Endometrium (tissue), 2 donors: Measurements from ENCODE around the gene TBC1D23.

Source experiments
- FAIRE-seq: peaks from 2 replicates; lab custom pipeline; 2012; peaks lifted over from hg19 to GRCh38; lab: Jason Lieb, UNC
- donor health status: control.
- donor health status: control.

The TBC1D23 gene

DNA sequence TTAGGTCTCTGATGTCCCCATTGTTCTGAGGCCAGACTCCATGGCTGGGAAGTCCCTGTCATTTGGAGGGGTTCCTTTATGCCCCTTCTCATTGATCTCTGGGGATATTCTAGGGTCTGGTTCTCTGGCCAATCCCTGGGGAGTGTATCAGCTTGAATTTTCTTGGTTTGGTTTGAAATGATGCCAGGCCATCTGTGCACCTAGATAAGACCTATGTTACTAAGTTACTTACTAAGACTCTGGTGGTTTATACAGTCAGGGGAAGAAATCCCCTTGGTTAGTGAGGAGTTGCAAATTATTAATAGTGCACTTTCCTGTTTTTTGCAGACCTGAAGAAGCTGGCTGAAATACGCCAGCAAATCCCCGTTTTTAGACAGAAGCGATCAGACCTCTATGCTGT, 94.1 kb downstream of the TBC1D23 start:
- no peak for FAIRE-seq

DNA sequence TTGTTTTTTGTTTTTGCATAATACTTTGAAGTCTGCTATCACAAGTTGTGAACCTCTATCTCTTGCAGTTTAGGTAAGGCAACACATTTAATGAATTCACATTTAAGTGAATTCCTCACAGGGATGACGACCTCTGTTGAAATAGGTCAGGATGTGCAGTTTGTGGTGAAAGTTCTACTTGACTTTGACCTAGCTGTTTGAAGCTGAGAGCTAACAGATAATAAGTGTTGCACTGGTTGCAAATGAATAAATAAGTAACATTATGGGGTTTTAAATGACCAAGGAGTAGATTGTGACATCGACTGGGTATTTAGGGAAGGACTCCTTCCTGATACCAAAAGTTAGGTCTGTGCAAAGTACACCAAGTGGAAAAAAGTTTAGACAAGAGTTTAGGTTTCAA, 97.6 kb downstream of the TBC1D23 start:
- no peak for FAIRE-seq

DNA sequence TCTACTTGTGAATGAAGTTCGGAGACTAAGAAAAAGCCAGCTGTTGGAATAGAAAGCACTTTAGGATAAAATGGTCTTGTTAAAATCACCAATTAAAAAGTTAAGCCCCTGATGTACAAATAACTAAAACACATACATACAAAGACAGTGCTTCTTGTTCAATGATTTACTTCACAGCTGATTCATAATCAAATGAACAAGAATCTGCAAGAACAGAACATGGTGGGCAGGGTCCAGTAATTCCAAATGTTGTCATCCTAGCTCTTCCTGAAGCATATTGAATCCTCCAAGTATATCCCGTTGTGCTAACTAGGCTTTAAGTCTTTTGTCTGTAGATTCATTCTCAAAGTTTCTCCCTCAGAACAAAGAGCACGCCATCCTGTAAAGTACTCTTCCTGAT, 98.2 kb downstream of the TBC1D23 start:
- no peak for FAIRE-seq

DNA sequence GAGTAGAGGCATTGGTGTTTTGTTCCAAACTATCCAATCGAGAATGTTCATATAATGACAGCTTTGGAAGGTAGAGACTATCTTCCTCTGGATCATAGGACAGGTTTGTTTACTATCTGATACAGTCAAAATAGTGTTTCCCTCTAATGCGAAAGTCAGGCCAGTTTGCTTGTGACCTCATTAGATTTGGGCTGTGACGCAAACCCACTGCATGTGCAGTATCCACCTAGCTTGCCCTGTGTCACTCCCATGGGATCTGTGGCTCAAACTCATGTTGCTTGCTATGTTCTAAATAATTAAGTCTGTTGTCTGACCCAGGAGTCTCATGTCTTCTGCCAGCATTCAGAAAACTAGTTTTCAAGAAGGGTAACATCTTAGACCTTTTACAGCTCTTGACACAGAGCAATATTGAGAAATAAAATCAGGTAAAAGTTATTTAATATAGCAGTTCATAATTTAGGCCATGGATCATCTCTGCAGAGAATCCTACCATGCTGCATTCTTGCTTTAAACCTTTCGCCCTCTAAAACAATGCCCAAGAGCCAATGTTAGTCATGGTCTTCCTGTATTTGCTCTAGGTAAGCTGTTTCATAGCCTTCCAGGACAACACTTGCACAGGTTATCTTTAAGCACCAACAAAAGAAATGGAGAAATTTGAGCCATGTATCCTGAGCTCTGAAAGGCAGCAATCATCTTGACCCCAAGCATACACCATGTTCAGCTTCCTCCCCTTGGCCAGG, 100.1 kb downstream of the TBC1D23 start:
- FAIRE-seq, result no peak

DNA sequence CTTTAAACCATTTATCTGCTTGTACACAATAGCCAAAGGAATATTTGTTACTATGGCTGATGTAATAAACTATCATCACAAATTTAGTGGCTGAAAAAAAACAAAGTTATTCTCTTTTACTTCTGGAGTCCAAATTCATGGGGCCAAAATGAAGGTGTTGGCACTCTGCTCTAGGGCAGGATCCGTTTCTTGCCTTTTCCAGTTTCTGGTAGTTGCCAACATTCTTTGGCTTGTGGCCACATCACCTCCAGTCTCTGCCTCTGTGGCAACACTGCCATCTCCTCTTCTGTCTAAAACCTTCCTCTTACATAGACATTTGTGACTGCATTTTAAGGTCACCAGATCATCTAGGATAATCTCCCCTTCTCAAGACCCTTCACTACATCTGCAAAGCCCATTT, 101.1 kb downstream of the TBC1D23 start:
- no peak for FAIRE-seq

DNA sequence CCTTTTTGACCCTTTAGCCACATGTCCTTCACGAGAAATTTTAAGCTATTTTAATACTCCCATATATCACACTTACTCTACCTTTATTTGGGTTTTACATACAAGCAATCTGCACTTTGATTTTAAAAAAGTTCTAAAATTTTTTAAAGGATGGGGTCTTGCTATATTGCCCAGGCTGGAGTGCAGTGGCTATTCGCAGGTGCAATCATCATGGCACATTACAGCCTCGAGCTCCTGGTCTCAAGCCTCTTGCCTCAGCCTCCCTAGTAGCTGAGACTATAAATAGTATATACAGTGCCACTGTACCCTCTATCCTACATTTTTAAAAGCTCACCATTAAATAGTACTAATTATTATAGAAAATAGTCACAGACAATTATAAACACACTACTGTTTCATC, 103.6 kb downstream of the TBC1D23 start:
- no peak for FAIRE-seq

DNA sequence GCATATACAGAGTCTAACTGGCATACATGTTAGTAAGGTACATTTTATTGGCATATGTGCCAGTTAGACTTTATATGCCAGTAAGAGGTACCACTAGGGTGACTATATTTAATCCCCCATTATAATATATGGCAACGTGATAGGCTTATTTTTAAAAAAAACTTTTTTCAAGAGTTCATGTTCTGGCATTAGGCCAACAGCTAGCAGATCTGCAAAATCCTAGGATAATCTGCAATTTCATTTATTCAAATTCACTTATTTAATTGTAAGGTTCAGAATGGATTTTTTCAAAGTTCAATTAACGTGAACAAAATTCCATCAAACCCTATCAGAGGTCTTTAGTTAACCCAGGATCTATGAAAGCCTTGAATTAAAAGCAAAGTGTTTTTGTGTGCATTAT, 105.6 kb downstream of the TBC1D23 start:
- FAIRE-seq, result no peak

DNA sequence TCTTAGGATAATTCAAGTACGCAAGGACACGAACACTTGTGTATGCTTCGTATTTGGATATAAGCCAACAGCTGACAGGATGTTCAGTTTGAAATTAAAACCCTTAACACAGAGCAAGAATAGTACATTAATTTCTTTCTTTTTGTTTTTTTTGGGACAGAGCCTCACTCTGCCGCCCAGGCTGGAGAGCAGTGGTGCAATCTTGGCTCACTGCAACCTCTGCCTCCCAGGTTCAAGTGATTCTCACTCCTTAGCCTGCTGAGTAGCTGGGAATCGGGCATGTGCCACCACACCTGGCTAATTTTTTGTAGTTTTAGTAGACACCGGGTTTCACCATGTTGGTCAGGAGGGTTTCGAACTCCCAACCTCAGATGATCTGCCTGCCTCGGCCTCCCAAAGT, 107.6 kb downstream of the TBC1D23 start:
- FAIRE-seq, result no peak

DNA sequence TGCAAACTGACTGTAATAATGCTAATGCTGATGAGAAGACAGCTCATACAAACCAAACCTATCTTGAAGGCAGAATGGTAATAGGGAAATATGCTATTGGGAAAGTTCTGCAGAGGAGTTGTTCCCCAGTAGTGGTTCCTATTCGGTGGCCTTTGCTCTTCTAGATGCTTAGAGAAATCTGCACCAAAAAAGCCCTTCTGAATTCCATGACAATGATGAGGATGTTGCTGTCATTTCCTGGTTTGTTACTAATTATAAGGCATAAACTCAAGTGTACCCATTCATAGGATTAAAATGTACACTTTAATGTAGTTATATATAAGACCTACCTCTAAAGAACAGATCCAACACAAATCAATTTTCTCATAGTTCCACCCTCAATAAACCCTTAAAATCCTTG, 110.0 kb downstream of the TBC1D23 start:
- no peak for FAIRE-seq

DNA sequence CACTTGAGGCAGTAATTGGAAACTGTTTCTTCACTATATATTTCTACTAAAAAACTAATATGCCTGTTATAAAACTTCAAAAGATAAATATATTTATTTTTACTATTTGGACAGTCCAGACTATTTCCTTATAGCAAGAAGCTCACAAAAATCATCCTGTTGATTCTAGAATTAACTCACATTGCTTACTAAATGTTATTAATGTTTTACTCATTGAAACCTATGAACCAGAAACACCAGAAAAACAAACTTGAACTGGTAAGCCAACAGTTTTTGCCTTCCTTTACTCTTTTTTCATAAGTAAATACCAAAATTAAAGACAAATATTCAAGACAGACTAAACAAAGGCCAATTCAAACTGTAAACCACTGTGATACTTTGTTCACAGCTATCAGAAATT, 113.7 kb downstream of the TBC1D23 start:
- FAIRE-seq, result no peak
